GM21619 (cell line): ENCODE results near the gene SMG6.
"Not testable (repeated sequence)": the region's sequence is repeated elsewhere in the genome, so short reads cannot be mapped to it uniquely, and the experiment has no call there.

Experiments
- ATAC-seq: cut with Tn5 transposase; IDR thresholded peaks from one replicate; pipeline ENCODE4 v1.9.1; 2021; ENCODE audit not compliant: unreplicated experiment

The SMG6 gene

GRCh38 chr17:2181206-2181896 lies 122.2 kb downstream of the SMG6 start:
- no peak for ATAC-seq

- ATAC-seq = no peak
Measured at GRCh38 chr17:2180768-2181167, 122.8 kb downstream of the SMG6 start.

GRCh38 chr17:2179615-2180295 lies 123.8 kb downstream of the SMG6 start:
- no peak for ATAC-seq

DNA sequence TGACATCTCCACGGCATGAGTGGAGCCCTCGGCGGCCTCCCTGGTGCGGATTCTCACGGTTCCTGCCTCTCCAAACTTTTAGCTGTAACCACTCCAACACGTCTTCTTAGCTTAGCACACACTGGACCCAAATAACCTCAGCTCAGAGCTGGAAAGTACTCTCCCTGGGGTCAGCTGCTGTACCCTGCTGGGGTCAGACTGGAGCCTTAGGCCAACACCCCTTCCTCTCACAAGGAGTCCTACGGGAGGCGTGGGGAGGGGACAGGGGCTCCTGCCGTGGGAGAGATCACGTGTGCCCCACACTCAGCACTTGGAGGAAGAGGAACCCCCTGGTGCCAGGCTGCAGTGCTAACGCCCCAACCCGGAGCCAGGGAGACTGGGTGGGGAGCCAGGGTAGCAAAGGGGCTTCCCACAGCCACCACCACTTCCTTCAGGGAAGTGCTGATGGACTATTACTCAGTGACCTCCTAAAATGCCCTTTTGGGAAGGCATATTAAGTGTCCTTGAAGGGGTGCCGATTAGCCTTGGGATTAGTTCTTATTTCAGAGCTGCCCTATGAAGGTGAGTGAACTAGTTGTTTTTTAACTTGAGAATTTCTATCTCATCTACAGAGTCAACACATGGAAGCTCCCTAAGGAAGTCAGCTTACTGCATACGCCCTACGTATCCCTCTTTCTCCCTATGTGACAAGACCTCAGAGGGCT lies 124.6 kb downstream of the SMG6 start:
- no peak for ATAC-seq

- ATAC-seq = no peak
Measured at GRCh38 chr17:2177235-2177811, 126.3 kb downstream of the SMG6 start.

DNA sequence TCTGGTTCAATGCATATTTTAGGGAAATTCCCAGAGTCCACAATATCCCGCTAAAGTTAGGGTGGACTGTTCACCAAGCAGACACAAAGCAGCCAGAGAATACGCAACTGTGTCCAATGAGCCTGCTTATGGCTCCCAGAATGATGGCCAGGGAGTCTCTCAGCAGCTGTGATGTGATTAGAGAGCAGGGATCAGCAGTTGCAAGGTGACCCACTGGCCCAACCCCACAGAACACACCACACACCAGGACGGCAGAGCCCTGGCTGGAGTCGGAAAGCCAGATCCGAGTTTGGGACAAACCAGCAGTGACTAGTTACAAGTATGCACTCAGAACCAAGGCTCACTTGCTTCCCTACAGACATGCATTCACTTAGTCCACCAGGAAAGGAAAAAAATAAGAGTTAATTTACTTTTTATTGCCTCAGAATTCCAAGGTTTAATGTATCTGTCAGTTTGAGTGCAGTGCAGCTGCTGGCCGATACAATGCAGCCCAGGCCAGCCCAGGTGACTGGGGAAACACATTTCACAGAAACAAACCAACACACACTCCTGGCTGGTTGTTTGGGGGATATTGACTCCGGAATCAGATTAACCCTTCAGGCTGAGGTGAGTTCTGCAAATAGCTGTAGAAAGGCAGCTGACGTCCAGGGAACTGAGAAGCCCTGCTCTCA lies 127.0 kb downstream of the SMG6 start:
- ATAC-seq = no peak

DNA sequence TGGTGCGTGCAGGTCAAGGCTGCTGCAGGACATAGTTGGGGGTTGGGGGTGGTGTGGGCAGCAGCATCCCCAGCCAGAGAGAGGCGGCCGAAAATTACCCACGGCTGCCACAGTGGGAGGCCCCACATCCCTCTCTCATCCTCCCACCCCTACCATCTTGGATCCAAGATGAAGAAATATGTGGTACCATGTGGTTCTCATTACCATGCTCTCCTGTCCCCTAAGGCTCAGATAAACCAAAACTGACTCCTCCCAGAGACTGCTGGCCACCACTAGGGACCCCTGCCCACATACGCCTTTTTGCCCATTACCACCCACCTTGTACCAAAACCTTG lies 128.3 kb downstream of the SMG6 start:
- ATAC-seq = no peak

- ATAC-seq = no peak
Measured at GRCh38 chr17:2174468-2175293, 128.9 kb downstream of the SMG6 start.

DNA sequence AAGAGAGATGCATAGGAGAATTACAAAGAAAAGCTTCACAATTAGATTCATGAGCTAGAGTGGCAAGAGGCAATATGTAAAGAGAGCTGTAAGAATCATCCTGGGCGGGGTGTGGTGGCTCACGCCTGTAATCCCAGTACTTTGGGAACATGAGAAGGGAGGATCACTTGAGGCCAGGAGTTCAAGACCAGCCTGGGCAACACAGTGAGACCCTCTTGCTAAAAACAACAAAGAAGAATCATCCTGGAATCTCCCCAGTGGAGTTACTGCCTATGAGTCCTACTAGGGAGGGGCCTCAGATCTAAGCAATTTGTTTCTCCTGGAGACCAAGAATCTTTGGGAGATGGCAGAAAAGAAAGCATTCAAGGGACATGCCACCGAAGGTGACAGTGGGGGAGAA lies 129.6 kb downstream of the SMG6 start:
- ATAC-seq = no peak

DNA sequence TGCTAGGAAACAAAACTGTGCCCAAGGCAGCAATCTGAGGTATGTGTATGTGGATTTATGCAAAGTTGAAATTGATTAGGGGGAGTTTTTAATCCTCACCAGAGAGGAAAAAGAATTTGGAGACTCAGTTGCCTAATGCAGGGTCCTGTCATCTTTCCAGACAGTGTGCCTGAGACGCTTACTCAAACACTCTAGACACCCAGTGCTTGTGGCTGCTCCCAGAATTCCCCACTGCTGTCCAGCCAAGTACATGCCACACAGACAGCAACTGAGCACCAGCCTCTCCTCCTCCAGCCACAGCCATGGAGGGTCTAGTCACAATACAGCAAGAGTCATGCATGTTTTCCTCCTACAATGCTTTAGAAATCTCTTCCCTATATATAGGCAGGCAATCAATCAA lies 130.6 kb downstream of the SMG6 start:
- ATAC-seq = no peak

- ATAC-seq = no peak
Measured at GRCh38 chr17:2172077-2172851, 131.3 kb downstream of the SMG6 start.

DNA sequence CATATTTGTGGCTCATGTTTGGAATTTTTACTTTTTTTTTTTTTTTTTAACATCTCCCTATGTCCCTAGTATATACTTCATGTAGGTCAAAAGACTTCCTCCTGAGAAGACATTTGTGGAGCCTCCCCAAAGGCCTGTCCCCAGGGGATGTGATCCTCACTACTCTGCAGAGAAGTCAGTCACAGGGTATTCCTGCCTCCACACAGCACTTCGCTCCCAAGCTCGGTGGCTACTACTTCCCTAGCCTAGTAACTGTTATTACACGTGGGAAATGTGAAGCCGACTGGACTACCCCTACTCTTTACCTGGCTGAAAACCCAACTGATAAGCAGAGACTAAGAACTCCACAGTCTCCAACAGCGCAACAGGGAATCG lies 131.9 kb downstream of the SMG6 start:
- no peak for ATAC-seq

DNA sequence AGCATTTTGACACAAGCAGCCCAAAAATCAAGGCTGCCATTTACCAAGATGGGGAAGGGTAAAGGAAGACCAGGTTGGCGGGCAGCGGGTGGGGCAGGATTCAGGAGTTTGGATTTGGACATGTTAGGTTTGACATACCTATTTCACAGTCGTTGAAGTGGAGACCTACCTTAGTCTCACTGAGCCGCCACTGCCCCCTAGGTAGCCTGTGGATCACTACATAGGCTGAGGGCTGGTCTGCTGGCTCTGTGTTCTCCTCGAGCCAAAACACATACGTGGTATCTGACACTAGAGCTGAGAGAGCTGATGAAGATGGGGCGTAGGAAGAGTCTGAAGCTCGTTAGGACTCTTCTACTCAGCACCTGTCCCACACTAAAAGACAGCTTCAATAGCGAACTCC lies 133.6 kb downstream of the SMG6 start:
- ATAC-seq = no peak

- ATAC-seq = not testable (repeated sequence)
Measured at GRCh38 chr17:2165723-2166122, 137.9 kb downstream of the SMG6 start.

- ATAC-seq = no peak
Measured at GRCh38 chr17:2158396-2158780, 145.2 kb downstream of the SMG6 start.

DNA sequence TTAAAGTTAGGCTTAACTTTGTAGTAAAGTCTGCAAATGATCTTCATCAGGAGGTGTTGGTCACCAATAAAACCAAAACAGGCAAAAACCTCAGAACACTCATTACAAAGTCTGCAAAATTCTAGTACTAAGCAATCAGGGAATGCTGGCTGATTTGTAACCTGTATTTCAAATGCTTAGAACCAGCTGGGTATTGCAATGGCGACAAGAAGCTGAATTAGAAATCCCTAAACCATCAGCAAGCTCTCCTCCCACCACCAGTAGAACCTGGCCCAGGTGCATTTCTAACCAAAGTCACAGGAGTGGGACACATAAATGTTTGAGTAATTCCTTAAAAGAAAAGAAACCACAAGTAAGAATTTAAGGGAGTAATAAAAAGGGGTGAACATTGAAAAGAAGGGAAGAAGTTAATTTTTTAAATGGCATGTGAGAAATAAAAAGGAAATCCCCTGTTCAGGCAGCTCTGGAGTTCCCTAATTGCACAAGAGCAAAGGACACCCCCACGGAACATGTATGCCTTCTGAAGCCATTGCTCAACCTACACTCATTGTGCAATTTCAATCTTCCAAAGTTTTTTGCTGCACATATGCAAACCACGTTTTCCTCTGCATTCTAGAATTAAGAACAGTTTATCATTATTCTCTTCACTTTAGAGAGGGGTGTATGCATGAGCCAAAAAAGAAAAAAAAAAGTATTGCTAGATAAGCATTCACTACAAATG lies 145.8 kb downstream of the SMG6 start:
- ATAC-seq = no peak

- no peak for ATAC-seq
Measured at GRCh38 chr17:2157081-2157480, 146.5 kb downstream of the SMG6 start.

DNA sequence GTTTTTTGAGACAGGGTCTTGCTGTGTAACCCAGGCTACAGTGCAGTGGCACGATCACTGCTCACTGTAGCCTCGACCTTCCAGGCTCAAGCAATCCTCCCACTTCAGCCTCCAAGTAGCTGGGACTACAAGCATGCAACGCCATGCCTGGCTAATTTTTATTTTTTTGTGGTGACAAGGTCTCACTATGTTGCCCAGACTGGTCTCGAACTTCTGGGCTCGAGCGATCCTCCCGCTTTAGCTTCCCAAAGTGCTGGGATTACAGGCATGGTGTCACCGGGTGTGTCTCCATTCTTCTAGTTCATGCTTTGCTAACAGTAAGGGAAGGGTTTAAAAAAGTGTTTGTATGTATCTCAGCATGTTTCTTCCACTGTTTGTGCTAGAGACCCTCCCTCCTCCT lies 146.9 kb downstream of the SMG6 start:
- no peak for ATAC-seq

DNA sequence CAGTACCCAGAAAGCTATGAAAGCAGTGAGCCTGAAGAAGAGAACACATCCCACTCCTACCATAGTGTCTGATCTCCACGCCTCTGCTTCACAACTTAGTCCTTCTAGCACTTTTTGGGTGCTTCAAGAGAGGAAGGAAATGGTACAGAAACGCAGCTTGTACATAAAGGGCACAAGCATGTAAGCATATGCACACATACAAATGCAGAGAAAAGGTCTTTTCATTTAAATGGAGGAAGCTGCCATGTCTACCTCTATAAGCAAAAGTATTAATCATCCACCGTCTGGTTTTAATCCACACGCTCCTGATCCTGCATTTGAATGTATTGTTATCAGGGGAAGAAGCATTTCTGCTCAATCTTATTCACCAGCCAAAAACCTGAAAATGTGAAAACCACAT lies 148.0 kb downstream of the SMG6 start:
- no peak for ATAC-seq
